Activated CD4-positive, alpha-beta T cell treated with anti-CD3 and anti-CD28 coated beads, Interleukin-2, amount 50 U/mL, for 1 hour (primary cell): ENCODE data around the gene DDX1.
"Not testable (repeated sequence)": the region's sequence is repeated elsewhere in the genome, so short reads cannot be mapped to it uniquely, and the experiment has no call there.

ENCODE experiments used
- DNase-seq: peaks from one replicate; pipeline ENCODE4 v3.0.0-alpha.2; 2020

Gene DDX1

GRCh38 chr2:15678909-15679308 lies 87.2 kb downstream of the DDX1 start:
- no peak for DNase-seq

GRCh38 chr2:15679386-15679924 lies 87.8 kb downstream of the DDX1 start:
- no peak for DNase-seq

GRCh38 chr2:15680132-15680531 lies 88.5 kb downstream of the DDX1 start:
- DNase-seq = not testable (repeated sequence)
